ENCODE data around the gene CC2D1B.

GRCh38 chr1:52321061-52321460 is 44.9 kb downstream of the CC2D1B start:
- TF ChIP-seq, protein P1, sequence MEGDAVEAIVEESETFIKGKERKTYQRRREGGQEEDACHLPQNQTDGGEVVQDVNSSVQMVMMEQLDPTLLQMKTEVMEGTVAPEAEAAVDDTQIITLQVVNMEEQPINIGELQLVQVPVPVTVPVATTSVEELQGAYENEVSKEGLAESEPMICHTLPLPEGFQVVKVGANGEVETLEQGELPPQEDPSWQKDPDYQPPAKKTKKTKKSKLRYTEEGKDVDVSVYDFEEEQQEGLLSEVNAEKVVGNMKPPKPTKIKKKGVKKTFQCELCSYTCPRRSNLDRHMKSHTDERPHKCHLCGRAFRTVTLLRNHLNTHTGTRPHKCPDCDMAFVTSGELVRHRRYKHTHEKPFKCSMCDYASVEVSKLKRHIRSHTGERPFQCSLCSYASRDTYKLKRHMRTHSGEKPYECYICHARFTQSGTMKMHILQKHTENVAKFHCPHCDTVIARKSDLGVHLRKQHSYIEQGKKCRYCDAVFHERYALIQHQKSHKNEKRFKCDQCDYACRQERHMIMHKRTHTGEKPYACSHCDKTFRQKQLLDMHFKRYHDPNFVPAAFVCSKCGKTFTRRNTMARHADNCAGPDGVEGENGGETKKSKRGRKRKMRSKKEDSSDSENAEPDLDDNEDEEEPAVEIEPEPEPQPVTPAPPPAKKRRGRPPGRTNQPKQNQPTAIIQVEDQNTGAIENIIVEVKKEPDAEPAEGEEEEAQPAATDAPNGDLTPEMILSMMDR (IDR thresholded peaks at IDR 0.05; ENCODE audit: low read depth, low read length): no peak
- no peak for TF ChIP-seq POLR2A (IDR thresholded peaks at IDR 0.05; ENCODE audit: extremely low read depth, insufficient read length)
- no peak for TF ChIP-seq MYC (IDR thresholded peaks at IDR 0.05; ENCODE audit: low read depth, low read length)
- TF ChIP-seq, protein P2, sequence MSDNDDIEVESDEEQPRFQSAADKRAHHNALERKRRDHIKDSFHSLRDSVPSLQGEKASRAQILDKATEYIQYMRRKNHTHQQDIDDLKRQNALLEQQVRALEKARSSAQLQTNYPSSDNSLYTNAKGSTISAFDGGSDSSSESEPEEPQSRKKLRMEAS (IDR thresholded peaks at IDR 0.05; ENCODE audit: low read depth, low read length): no peak

Data from NB4 (cell line).